ENCODE data around the gene ZMIZ1.

ZMIZ1 gene

DNA sequence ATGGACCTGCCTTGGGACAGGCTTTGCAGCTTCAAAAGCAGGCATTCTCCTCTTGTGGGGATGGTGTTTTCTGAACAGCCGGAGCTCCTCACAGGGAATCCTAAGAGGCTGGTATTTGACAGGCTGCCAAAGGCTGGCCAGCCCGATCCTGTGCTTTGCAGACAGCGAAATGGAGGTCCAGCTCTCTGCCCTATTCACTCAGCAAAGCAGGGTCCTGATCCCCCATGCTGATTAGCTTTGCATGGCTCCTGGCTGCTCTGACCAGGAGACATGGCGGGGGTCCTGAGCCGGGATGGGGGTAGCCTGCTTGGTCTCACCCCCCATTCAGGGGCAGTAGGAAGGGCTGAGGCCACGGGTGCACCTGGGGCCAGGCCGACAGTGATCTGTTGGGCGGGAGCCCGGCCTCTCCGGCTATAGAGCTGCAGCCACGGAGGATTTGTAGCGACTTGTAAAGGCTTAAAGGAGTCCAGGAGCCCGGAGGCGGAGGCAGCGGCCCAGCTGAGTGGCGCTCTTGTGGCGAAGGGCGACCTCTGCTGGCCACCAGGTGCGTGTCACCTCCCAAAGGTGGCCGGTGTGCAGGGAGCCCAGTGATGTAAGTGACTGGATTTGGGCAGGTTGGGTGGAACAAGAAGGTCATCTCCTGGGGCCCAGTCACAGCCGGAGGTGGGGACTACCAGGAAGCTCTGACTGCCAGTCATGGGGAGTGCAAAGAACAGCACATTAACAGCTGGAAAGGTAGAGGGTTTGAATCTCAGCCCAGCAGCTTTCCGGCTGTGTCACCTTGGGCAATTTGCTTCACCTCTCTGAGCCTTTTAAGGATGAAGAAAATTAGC lies 126.5 kb downstream of the ZMIZ1 start (continued):
- TF ChIP-seq CTCF (tag by site-specific recombination; IDR thresholded peaks at IDR 0.05) (peak; percentile 94), ZNF2 (tag by site-specific recombination; IDR thresholded peaks at IDR 0.05) (peak; percentile 82), ZFP37 (tag by site-specific recombination; IDR thresholded peaks at IDR 0.05) (peak; percentile 76; the same call in 1 of the 2 replicates), REST (tag by site-specific recombination; IDR thresholded peaks at IDR 0.05) (no peak), ZNF707 (tag by site-specific recombination; IDR thresholded peaks at IDR 0.05) (no peak), GLIS2 (tag by site-specific recombination; IDR thresholded peaks at IDR 0.05) (peak; percentile 43; the same call in 1 of the 2 replicates), SP7 (tag by site-specific recombination; IDR thresholded peaks at IDR 0.05) (peak; percentile 66), ZNF311 (tag by site-specific recombination; IDR thresholded peaks at IDR 0.05; ENCODE audit: borderline replicate concordance) (no peak), ZXDB (tag by site-specific recombination; IDR thresholded peaks at IDR 0.05) (0 out of 2 replicates have a peak, but pooled peaks have one; percentile 17), ZNF274 (IDR thresholded peaks at IDR 0.05; ENCODE audit: low read length) (no peak), ZNF274 (tag by site-specific recombination; IDR thresholded peaks at IDR 0.05; ENCODE audit: borderline replicate concordance) (no peak), ZSCAN23 (tag by site-specific recombination; IDR thresholded peaks at IDR 0.05) (no peak)

- Histone ChIP-seq H3K36me3 (ENCODE audit: control insufficient read depth in 2 of 2, insufficient read depth in 1 of 2, low read length in 2 of 2) (peaks cover 0 to 2% of the 10 kb centered on the region in 2 experiments; a peak in 2 of 3 replicates), H3K9me3 (ENCODE audit: control insufficient read depth, insufficient read depth, low read depth, low read length) (no peaks in the 10 kb centered on the region), H3K4me3 (ENCODE audit: low read depth, low read length) (no peak overlapping the region), H3K27ac (ENCODE audit: extremely low read depth, low read depth, low read length) (no peak overlapping the region), H3K4me1 (ENCODE audit: control insufficient read depth, insufficient read depth, low read length) (no peaks in the 10 kb centered on the region)
- CTCF ChIA-PET: interaction anchor here (0.5 to 3.8 kb wide), 49 partner anchors 9 to 1477 kb away, joined by 3 to 27 read pairs (median 4); partner anchors contain the start of genes PRXL2A and ZMIZ1
- POLR2A ChIA-PET: no interaction called here
- TF ChIP-seq ZSCAN30 (tag by site-specific recombination; IDR thresholded peaks at IDR 0.05) (0 out of 2 replicates have a peak, but pooled peaks have one; percentile 52), ZNF792 (tag by site-specific recombination; IDR thresholded peaks at IDR 0.05) (no peak), ZNF658 (tag by site-specific recombination; IDR thresholded peaks at IDR 0.05) (no peak), ZNF311 (tag by site-specific recombination; IDR thresholded peaks at IDR 0.05; ENCODE audit: borderline replicate concordance) (no peak), CTCF (tag by site-specific recombination; IDR thresholded peaks at IDR 0.05) (peak; percentile 44; the same call in 1 of the 2 replicates), ZNF654 (tag by site-specific recombination; IDR thresholded peaks at IDR 0.05; ENCODE audit: low read depth) (peak; percentile 83), TCF7L2 (IDR thresholded peaks at IDR 0.05; ENCODE audit: borderline replicate concordance, low read depth, low read length) (no peak), ZBTB17 (tag by site-specific recombination; IDR thresholded peaks at IDR 0.05) (no peak), ZNF2 (tag by site-specific recombination; IDR thresholded peaks at IDR 0.05) (peak; percentile 75; the same call in 1 of the 2 replicates)
- TF ChIP-seq, protein P1, sequence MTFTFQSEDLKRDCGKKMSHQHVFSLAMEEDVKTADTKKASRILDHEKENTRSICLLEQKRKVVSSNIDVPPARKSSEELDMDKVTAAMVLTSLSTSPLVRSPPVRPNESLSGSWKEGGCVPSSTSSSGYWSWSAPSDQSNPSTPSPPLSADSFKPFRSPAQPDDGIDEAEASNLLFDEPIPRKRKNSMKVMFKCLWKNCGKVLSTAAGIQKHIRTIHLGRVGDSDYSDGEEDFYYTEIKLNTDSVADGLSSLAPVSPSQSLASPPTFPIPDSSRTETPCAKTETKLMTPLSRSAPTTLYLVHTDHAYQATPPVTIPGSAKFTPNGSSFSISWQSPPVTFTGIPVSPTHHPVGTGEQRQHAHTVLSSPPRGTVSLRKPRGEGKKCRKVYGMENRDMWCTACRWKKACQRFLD (tag by site-specific recombination; IDR thresholded peaks at IDR 0.05): no peak
- TF ChIP-seq, protein P2, sequence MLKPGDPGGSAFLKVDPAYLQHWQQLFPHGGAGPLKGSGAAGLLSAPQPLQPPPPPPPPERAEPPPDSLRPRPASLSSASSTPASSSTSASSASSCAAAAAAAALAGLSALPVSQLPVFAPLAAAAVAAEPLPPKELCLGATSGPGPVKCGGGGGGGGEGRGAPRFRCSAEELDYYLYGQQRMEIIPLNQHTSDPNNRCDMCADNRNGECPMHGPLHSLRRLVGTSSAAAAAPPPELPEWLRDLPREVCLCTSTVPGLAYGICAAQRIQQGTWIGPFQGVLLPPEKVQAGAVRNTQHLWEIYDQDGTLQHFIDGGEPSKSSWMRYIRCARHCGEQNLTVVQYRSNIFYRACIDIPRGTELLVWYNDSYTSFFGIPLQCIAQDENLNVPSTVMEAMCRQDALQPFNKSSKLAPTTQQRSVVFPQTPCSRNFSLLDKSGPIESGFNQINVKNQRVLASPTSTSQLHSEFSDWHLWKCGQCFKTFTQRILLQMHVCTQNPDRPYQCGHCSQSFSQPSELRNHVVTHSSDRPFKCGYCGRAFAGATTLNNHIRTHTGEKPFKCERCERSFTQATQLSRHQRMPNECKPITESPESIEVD (tag by site-specific recombination; IDR thresholded peaks at IDR 0.05): no peak
Observed at GRCh38 chr10:79196470-79197461, 128.0 kb downstream of the ZMIZ1 start.

Data from HEK293 (cell line).